NCI-H2081 treated with DMSO at 0.1 percent for 48 hours (cell line): ENCODE measurements around the gene WASHC2C.
"Not testable (repeated sequence)": the region's sequence is repeated elsewhere in the genome, so short reads cannot be mapped to it uniquely, and the experiment has no call there.

ENCODE experiments used
- DNase-seq: peaks from one replicate; lab custom pipeline; 2025; lab: John Stamatoyannopoulos, UW

The WASHC2C gene

GRCh38 chr10:45761622-45762021 lies 34.6 kb downstream of the WASHC2C start:
- DNase-seq: not testable (repeated sequence)

- not testable (repeated sequence) for DNase-seq
These were observed 36.0 kb downstream of the WASHC2C start for GRCh38 chr10:45763037-45763436.

- not testable (repeated sequence) for DNase-seq
These were observed 41.3 kb downstream of the WASHC2C start for GRCh38 chr10:45768334-45768733.

- DNase-seq: not testable (repeated sequence)
These were observed 44.8 kb downstream of the WASHC2C start for GRCh38 chr10:45771757-45772461.

GRCh38 chr10:45786217-45786616 lies 59.2 kb downstream of the WASHC2C start:
- not testable (repeated sequence) for DNase-seq

GRCh38 chr10:45787212-45787741 lies 60.2 kb downstream of the WASHC2C start:
- not testable (repeated sequence) for DNase-seq

- DNase-seq: not testable (repeated sequence)
These were observed 62.9 kb downstream of the WASHC2C start for GRCh38 chr10:45789991-45790390.

- DNase-seq: not testable (repeated sequence)
These were observed 63.8 kb downstream of the WASHC2C start for GRCh38 chr10:45790694-45791426.

- not testable (repeated sequence) for DNase-seq
These were observed 67.7 kb downstream of the WASHC2C start for GRCh38 chr10:45794761-45795160.

- DNase-seq: not testable (repeated sequence)
These were observed 76.3 kb downstream of the WASHC2C start for GRCh38 chr10:45803060-45804010.

GRCh38 chr10:45804996-45805395 lies 77.9 kb downstream of the WASHC2C start:
- DNase-seq: not testable (repeated sequence)

- no peak for DNase-seq
These were observed 82.8 kb downstream of the WASHC2C start for GRCh38 chr10:45809837-45810236.

- no peak for DNase-seq
These were observed 84.0 kb downstream of the WASHC2C start for GRCh38 chr10:45811075-45811474.

- not testable (repeated sequence) for DNase-seq
These were observed 85.9 kb downstream of the WASHC2C start for GRCh38 chr10:45812959-45813358.

- not testable (repeated sequence) for DNase-seq
These were observed 87.1 kb downstream of the WASHC2C start for GRCh38 chr10:45814146-45814545.

- no peak for DNase-seq
These were observed 90.2 kb downstream of the WASHC2C start for GRCh38 chr10:45817130-45817859.

GRCh38 chr10:45817912-45818311 lies 90.8 kb downstream of the WASHC2C start:
- DNase-seq: no peak

- no peak for DNase-seq
These were observed 92.5 kb downstream of the WASHC2C start for GRCh38 chr10:45819552-45819951.

- not testable (repeated sequence) for DNase-seq
These were observed 93.2 kb downstream of the WASHC2C start for GRCh38 chr10:45820107-45820830.

- not testable (repeated sequence) for DNase-seq
These were observed 95.9 kb downstream of the WASHC2C start for GRCh38 chr10:45822918-45823317.
